ENCODE data around the gene REL. TPM values are rescaled to one million over a fixed set of nuclear protein-coding genes. Genes with fewer than 3 reads are reported as not detected.
A peak's percentile ranks its signal among the peaks of the same experiment; 100 is the strongest.

REL gene
- total and polyA plus RNA-seq, 9 of the 15 experiments (the other 6 are each of a cell fraction or from before 2014, with no cell fraction given): 0.63 to 8.6 (median 6.3) TPM

DNA sequence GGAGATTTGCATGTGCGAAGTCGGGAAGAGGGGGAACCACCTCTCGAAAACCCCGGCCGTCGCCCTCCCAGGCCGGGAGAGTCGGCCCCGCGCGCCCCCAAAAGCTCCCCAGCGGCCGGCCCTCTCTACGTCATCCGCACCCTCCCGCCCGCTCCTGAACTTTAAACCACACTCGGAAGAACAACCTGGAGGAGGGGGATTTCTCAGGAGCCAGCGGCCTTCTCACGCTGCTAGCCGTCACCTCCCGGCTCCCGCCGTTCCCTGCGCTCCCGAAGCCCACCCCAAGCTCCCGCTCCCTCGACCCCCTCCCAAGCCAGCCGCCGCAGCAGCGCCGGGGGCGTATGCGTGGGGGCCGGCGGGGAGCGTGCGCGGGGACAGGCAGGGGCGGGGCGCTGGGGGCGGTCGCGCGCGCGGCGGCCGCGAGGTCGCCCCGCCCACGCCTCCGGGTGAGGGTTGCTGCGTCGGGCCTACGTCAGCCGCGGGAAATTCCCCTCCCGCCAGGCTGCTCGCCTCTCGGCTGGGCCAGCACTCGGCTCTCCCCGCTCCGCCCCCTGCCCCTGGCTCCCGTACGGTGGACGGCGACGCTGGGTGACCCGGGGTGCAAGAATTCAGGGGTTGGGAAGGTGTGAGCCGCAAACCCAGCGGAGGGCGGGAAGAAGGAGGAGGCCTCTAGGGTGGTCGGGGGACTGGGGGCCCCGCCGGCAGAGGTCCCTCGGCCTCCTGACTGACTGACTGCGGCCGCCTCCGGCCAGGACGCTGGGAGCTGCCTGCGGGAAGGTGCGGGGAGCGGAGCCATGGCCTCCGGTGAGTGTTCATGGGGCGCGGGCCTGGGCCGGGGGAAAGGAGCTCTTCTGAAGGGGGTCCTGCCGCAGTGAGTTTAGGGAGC is at the start of gene REL (continued):
- TF ChIP-seq, protein P1, sequence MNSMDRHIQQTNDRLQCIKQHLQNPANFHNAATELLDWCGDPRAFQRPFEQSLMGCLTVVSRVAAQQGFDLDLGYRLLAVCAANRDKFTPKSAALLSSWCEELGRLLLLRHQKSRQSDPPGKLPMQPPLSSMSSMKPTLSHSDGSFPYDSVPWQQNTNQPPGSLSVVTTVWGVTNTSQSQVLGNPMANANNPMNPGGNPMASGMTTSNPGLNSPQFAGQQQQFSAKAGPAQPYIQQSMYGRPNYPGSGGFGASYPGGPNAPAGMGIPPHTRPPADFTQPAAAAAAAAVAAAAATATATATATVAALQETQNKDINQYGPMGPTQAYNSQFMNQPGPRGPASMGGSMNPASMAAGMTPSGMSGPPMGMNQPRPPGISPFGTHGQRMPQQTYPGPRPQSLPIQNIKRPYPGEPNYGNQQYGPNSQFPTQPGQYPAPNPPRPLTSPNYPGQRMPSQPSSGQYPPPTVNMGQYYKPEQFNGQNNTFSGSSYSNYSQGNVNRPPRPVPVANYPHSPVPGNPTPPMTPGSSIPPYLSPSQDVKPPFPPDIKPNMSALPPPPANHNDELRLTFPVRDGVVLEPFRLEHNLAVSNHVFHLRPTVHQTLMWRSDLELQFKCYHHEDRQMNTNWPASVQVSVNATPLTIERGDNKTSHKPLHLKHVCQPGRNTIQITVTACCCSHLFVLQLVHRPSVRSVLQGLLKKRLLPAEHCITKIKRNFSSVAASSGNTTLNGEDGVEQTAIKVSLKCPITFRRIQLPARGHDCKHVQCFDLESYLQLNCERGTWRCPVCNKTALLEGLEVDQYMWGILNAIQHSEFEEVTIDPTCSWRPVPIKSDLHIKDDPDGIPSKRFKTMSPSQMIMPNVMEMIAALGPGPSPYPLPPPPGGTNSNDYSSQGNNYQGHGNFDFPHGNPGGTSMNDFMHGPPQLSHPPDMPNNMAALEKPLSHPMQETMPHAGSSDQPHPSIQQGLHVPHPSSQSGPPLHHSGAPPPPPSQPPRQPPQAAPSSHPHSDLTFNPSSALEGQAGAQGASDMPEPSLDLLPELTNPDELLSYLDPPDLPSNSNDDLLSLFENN (IDR thresholded peaks at IDR 0.05; ENCODE audit: low read depth in 2 of 2, low read length in 2 of 2): no peak
- no peak for TF ChIP-seq ZFP1 (CRISPR knock-in tag; IDR thresholded peaks at IDR 0.05)
- TF ChIP-seq TBP (optimal IDR thresholded peaks at IDR 0.05; ENCODE audit: low read depth, low read length): peak; percentile 80
- TF ChIP-seq GTF3C2 (IDR thresholded peaks at IDR 0.05; ENCODE audit: borderline replicate concordance, extremely low read depth, insufficient read length): no peak
- TF ChIP-seq DNMT1 (IDR thresholded peaks at IDR 0.05): no peak
- no peak for TF ChIP-seq STAT5B (CRISPR knock-in tag; IDR thresholded peaks at IDR 0.05)
- no peak for TF ChIP-seq CHD2 (IDR thresholded peaks at IDR 0.05; ENCODE audit: low read depth, low read length)
- no peak for TF ChIP-seq CEBPG (CRISPR knock-in tag; IDR thresholded peaks at IDR 0.05)
- TF ChIP-seq CEBPG (tag; conservative IDR thresholded peaks at IDR 0.05 in 1 of 2, IDR thresholded peaks at IDR 0.05 in 1 of 2): no peak
- TF ChIP-seq DMBX1 (CRISPR knock-in tag; IDR thresholded peaks at IDR 0.05; ENCODE audit: borderline replicate concordance): no peak
- TF ChIP-seq HSF4 (CRISPR knock-in tag; IDR thresholded peaks at IDR 0.05; ENCODE audit: borderline replicate concordance): no peak
- TF ChIP-seq ZNF408 (CRISPR knock-in tag; IDR thresholded peaks at IDR 0.05; ENCODE audit: low read depth): no peak
- TF ChIP-seq NFIX (CRISPR knock-in tag; IDR thresholded peaks at IDR 0.05; ENCODE audit: low read depth): no peak
- no peak for TF ChIP-seq ATF4 (CRISPR knock-in tag; IDR thresholded peaks at IDR 0.05)
- no peak for TF ChIP-seq TCFL5 (CRISPR knock-in tag; conservative IDR thresholded peaks at IDR 0.05)
- TF ChIP-seq GABPA (tag; conservative IDR thresholded peaks at IDR 0.05; ENCODE audit: low read depth): no peak
- TF ChIP-seq, protein P2, sequence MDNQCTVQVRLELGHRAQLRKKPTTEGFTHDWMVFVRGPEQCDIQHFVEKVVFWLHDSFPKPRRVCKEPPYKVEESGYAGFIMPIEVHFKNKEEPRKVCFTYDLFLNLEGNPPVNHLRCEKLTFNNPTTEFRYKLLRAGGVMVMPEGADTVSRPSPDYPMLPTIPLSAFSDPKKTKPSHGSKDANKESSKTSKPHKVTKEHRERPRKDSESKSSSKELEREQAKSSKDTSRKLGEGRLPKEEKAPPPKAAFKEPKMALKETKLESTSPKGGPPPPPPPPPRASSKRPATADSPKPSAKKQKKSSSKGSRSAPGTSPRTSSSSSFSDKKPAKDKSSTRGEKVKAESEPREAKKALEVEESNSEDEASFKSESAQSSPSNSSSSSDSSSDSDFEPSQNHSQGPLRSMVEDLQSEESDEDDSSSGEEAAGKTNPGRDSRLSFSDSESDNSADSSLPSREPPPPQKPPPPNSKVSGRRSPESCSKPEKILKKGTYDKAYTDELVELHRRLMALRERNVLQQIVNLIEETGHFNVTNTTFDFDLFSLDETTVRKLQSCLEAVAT (IDR thresholded peaks at IDR 0.05): peak in 1 of 2 experiments; percentile 91; a peak in 3 of 4 replicates
- TF ChIP-seq SMAD2 (IDR thresholded peaks at IDR 0.05; ENCODE audit: low read depth, low read length): no peak
- no peak for TF ChIP-seq SMAD1 (IDR thresholded peaks at IDR 0.05; ENCODE audit: low read depth, low read length, partially characterized antibody)
